Eye (tissue), 1 donor: ENCODE results near the gene ARHGAP9.
A peak's percentile ranks its signal among the peaks of the same experiment; 100 is the strongest.

ENCODE experiments used
- DNase-seq: peaks from one replicate; pipeline ENCODE4 v3.0.0-alpha.2; 2015

The ARHGAP9 gene

GRCh38 chr12:57491393-57492280 lies 12.0 kb upstream of the ARHGAP9 start:
- DNase-seq, result no peak

- no peak for DNase-seq
Observed at GRCh38 chr12:57490126-57490525, 10.5 kb upstream of the ARHGAP9 start.

GRCh38 chr12:57489157-57489641 lies 9.5 kb upstream of the ARHGAP9 start:
- DNase-seq, result no peak

GRCh38 chr12:57488402-57489156 lies 8.9 kb upstream of the ARHGAP9 start:
- peak; percentile 39 for DNase-seq

GRCh38 chr12:57487597-57488401 lies 8.1 kb upstream of the ARHGAP9 start, which contains the start of gene MARS1:
TSS of gene MARS1 (plus strand) at chr12:57488068. CDS start at chr12:57488091, 23 bp downstream.
- peak; percentile 98 for DNase-seq

- DNase-seq, result no peak
Observed at GRCh38 chr12:57487055-57487596, 7.5 kb upstream of the ARHGAP9 start.

GRCh38 chr12:57485695-57486094 lies 6.0 kb upstream of the ARHGAP9 start:
- DNase-seq, result no peak

GRCh38 chr12:57483466-57483865 lies 3.8 kb upstream of the ARHGAP9 start:
- peak; percentile 10 for DNase-seq

GRCh38 chr12:57481671-57482070 lies 2.0 kb upstream of the ARHGAP9 start:
- DNase-seq, result no peak

GRCh38 chr12:57479043-57479375 lies 657 bp downstream of the ARHGAP9 start:
- no peak for DNase-seq

GRCh38 chr12:57477710-57478681 lies 1.7 kb downstream of the ARHGAP9 start:
- DNase-seq, result no peak

- DNase-seq, result no peak
Observed at GRCh38 chr12:57476993-57477709, 2.5 kb downstream of the ARHGAP9 start.

GRCh38 chr12:57476162-57476992 lies 3.3 kb downstream of the ARHGAP9 start:
- peak; percentile 20 for DNase-seq

GRCh38 chr12:57475271-57476161 lies 4.2 kb downstream of the ARHGAP9 start:
- peak; percentile 73 for DNase-seq

GRCh38 chr12:57474862-57475261 lies 4.8 kb downstream of the ARHGAP9 start:
- DNase-seq, result no peak

GRCh38 chr12:57474430-57474829 lies 5.2 kb downstream of the ARHGAP9 start:
- DNase-seq, result no peak

GRCh38 chr12:57473886-57474285 lies 5.8 kb downstream of the ARHGAP9 start:
- DNase-seq, result no peak

GRCh38 chr12:57473392-57473791 lies 6.3 kb downstream of the ARHGAP9 start:
- no peak for DNase-seq

GRCh38 chr12:57472391-57472790 lies 7.3 kb downstream of the ARHGAP9 start:
- no peak for DNase-seq
